GM21576 (cell line): ENCODE measurements around the gene ETNK1.

Source experiments
- ATAC-seq: cut with Tn5 transposase; IDR thresholded peaks from one replicate; pipeline ENCODE4 v1.9.1; 2021; ENCODE audit warnings: mild to moderate bottlenecking, moderate library complexity; ENCODE audit not compliant: unreplicated experiment

Gene ETNK1

DNA sequence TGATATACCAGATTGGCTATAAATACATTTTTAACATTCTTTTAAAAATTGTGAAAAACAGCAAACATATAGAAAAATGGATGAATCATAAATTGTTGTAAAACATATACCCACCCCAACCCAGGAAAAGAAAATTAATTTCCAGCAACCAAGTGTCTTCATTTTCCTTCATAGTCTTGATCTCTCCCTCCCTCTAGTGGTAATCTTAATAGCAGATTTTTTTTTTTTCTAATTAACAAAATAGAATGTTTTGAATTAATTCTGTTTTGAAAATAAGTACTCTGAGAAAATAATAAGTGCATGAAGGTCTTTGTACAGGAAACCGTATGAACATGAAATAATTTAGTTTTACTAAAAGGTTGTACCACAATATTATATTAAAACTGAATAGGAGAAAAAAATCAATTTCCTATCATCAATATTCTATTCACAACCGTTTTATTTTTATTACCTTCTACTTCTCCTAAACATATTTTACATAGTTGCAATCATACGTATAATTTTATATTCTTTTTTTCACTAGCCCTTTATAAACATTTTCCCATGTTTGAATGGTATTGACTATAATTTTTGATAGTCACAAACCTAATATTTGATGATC lies 7.0 kb downstream of the ETNK1 start:
- no peak for ATAC-seq

DNA sequence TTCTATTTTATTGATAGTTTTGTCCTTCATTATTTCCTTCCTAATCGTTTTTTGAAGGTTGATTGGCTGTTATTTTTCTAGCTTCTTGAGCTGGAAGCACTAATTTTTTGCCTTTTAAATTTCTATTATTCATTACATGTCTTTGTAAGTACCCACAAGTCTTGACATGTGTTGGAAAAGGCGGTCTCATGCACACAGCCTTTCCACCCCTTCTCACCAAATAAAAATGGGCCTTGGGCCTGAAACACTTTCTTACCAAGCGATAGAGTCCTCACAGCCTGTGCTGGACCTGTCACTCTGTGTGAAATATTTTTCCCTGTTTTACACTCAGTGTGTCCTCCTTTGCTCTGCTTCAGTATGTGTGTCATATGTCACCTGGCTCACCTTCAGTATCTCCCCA lies 9.9 kb downstream of the ETNK1 start:
- no peak for ATAC-seq

DNA sequence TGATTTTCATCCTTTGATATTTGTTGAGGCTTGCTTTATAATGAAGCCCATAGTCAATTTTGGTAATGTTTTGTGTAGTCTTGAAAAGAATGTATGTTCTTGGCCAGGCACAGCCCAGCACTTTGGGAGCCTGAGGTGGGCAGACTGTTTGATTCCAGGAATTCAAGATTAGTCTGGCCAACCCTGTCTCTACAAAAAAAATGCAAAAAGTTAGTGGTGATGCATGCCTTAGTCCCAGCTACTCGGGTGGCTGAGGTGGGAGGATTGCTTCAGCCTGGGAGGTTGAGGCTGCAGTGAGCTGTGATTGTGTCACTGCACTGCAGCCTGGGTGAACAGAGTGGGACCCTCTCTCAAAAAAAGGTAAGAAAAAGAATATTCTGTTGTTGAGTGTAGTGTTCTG lies 10.8 kb downstream of the ETNK1 start:
- no peak for ATAC-seq

DNA sequence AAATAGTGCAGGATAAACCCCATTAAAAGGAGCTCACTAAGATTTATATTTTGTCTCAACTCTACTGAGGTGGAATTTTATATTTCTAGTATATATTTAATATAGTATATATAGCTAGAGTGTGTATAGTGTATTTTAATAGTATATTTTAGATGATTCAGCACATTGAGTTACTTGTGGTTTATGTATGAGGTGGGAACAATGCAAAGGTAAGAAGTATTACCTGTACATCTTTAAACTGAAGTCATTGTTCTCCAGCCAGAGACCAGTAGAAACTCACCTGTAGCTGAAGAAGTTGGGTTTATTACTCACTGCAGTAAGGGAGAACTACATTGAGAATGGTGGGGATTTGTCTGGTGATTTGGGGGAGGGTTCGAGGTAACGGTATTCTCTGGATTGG lies 15.9 kb downstream of the ETNK1 start:
- ATAC-seq, result no peak

DNA sequence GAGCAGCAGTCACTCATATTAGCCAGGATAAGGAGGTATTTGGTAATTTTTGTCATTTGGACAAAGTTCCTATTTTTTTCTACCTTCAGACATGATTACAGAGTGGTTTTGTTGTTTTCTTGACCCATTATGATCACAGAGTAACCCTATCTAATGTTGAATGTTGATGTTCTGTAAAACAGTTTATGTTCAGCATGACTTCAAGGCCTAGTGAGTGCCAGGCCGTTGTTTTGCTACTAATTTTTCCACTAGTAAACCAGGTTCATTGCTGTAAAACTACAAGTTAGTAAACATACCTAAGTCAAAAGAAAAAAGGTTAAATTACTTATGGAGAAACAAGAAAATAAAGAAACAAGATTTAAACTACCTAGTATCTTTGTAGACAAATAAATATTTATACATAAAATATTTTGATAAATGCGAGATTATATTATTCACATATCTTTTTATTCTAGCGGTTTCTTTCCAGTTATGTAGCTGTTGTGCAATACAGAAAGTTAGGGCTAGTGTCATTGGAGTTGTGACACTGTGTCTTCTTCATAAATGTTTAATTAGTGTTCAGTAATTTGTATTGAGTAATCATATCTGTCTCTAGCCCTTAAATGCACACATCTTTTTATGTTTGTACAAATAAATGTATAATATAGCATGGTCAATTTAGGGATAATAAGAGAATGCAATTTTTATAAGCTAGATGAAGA lies 16.5 kb downstream of the ETNK1 start:
- ATAC-seq, result no peak

DNA sequence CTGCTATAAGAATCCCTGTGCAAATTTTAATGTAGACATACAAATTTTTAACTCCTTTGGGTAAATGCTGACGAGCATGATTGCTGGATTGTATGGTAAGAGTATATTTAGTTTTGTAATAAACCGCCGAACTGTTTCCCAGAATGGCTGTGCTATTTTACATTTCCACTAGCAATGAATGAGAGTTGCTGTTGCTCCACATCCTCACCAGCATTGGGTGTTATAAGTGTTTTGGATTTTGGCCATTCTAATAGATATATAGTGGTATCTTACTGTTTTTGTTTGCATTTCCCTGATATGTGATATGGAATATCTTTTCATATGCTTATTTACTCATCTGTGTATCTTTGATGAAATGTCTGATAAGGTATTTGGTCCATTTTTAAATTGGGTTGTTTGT lies 23.7 kb downstream of the ETNK1 start:
- ATAC-seq, result no peak

DNA sequence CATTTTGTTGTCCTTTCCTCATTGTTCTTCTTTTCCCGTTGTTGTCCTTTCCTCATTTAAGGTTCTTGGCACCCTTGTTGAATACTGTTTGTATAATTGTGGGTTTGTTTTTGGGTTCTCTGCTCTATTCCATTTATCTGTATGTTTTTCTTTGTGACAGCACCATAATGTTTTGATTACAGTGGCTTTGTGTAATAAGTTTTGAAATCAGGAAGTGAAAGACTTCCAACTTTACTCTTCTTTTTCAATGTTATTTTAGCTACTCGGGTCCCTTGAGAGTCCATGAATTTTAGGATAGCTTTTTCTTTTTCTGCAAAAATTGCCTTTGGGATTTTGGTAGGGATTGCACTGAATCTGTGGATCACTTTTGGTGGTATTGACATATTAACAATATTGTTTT lies 28.1 kb downstream of the ETNK1 start:
- ATAC-seq, result no peak

DNA sequence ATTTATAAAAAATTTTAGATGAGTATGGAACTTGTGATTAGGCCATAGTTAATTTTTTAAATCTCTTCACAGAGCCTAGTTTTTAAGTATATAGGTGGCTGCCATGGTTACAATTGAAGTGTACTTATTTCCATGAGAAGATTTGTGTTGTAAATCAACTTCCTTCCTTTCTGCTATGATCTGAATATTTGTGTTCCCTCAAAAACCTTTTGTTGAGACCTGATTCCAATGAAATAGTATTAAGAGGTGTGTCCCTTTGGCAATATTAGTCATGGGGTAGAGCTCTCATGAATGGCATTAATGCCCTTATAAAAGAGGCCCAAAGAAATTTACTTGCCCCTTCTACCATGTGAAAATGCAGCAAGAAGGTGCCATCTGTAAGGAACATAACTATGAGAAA lies 28.8 kb downstream of the ETNK1 start:
- ATAC-seq, result no peak

DNA sequence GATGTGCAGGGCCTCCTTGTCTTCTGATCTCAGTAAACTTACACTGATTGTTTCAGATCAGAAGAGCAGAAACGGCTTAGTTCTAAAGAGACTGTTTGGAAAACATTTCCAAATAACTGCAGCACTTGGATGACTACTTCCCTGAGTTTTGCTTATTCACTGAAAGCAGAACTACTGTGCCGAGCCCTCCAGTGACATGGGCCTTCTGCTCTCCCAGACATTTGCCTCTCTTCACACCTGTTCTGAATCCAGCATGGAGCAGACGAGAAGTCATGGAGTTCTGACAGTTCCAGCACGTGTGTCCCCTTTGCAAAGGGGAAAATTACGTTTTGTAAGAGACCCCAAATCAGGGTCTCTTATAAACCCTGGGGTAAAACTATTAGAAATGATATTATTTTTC lies 31.4 kb downstream of the ETNK1 start:
- ATAC-seq, result no peak

DNA sequence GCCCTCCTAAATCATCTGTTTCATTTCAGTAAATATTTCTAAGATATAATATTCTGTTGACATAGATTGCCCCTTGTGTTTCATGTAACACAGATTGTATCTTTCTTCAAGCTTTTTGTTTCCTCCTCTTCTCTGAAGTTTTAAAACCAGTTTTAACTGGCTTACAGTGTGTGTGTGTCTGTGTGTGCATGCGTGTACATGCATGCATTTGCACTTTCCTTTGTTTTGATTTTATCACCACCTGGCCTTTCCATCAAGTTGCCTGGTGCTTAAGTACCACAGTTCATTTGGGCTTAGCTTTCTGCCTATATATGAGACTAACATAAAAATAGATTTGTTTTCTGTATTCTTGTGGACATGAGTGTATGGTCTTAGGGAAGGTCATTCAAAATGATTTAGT lies 31.9 kb downstream of the ETNK1 start:
- no peak for ATAC-seq

DNA sequence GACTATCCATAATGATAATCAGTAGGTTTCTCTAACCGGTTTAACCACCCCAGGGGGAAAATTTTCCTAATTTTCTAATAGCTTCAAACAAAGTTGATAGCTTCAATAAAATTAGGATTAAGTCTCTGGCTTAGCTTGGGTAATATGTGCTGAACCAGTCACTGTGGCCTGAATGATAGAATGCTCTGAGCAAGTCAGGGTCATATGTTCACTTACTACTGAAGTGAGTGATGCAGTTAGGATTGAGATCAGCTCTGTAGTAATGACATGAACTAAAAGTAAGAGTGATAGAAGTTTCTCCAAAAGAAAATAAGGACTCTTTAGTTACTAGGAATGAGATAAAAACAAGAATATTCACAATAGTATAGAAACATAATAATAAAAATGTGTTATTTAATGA lies 32.6 kb downstream of the ETNK1 start:
- no peak for ATAC-seq

DNA sequence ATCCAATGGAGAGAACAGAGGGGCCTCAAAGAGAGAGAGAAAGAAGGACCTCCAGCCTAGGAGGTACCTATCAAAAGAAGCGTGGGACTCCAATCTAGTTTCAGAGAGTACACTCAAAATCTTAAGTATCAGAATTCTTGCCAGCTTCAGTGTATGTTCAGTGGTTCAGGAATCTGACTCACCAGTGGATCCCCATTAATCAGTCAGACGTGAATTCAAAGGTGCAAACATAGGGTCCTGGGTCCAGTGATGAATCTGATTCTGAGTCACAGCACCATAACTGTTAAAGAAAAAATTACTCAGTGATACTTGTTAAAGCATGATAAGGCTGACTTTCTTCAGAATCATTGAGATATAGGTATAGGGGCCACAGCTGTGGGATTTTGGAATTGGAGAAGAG lies 33.2 kb downstream of the ETNK1 start:
- ATAC-seq, result no peak

DNA sequence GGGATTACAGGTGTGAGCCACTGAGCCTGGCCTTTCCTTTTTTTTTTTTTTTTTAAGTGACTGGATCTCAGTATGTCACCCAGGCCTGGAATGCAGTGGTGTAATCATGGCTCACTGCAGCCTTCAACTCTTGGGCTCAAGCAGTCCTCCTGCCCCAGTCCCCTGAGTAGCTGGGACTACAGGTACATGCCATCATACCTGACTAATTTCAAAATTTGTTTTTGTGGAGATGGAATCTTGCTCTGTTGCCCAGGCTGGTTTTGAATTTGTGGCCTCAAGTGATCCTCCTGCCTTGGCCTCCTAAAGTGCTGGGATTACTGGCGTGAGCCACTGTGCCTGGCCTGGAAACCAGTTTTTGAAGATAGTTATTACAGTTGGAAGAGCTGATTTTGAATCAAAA lies 37.4 kb downstream of the ETNK1 start:
- ATAC-seq, result no peak

DNA sequence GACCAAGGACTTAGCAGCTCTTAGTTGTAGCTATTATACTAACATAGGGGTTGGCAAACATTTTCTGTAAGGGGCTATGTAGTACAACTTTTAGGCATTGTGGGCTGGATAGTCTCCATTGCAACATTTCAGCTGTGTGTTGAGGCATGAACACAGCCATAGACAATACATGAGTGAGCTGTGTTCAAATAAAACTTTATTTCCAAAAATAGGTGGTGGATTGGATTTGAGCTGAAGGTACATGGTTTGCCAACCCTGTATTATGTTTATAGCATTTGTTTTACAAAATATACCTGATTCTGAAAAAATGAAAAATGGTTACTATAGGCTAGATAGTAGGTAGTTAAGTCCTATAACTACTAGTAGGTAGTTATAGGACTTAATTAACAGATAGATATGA lies 40.5 kb downstream of the ETNK1 start:
- ATAC-seq, result no peak

DNA sequence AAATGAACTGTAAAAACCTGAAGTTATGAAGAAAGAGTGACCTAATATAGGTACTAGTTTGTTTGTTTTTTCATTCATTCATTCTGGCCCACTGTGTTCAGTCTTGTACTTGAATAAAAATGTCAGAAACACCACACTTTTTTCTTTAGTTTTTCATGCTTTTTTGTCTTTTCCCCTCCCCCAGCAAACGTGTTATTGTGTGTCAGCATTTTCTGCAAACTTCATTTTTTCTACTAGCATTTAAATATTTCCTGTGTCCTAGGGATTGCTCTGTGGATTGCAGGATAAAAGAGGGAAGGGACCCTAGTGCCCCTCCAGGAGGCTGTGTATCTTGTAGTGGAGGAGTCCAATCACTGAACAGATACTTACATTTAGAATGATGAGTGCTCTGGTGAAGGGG lies 42.2 kb downstream of the ETNK1 start:
- ATAC-seq, result no peak

DNA sequence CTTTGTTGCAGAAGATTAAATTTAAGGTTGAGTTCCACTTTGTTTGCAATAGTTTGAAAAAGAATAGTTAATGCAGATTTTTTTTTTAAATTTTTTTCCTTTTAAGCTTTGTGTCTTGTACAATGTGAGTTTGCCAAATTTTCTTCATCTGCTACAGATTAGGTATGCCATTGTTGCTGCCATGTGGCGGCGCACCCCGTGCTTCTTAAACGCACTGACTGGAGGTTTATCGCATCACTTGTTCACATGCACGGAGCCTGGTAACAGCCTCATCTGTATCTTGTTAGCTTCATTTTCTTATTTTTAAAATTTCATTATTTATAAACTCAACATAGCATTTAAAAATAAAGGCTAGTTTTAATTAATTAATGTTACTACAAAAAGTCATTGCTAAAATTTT lies 43.5 kb downstream of the ETNK1 start:
- no peak for ATAC-seq

DNA sequence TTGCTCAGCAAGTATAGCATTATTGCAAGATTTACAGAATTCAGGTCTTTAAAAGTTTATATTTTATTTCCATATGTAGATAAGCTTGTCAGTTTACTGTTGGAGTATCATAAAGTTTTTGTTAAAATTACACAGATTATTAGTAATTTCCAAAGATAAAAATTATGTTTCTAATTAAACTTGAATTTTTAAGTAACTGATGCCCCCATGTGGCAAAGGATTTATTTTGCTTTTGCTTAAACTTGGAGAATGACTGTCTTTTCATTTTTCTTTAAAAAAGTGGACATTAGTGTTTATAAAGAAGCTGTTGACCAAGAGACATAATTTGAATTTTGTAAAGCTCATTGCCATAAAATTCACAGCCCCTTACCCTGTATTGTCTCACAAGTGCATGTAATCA lies 45.8 kb downstream of the ETNK1 start:
- ATAC-seq, result no peak

DNA sequence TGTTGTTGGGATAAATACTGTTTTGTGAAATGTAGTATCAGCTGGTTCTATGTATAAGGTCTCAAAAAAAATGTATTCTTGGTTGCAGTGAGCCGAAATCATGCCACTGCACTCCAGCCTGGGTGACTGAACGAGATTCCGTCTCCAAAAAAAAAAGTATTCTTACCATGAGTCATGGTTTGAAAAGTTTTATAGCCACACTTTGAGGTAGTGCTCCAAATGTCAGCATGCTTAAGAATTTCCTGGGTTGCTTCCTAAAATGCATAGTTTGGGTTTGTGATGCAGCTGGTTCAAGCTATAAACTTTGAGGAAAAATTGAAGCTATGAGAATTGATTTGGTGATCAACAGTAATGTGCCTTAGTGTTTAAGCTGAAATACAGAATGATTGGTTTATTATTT lies 48.0 kb downstream of the ETNK1 start:
- no peak for ATAC-seq

DNA sequence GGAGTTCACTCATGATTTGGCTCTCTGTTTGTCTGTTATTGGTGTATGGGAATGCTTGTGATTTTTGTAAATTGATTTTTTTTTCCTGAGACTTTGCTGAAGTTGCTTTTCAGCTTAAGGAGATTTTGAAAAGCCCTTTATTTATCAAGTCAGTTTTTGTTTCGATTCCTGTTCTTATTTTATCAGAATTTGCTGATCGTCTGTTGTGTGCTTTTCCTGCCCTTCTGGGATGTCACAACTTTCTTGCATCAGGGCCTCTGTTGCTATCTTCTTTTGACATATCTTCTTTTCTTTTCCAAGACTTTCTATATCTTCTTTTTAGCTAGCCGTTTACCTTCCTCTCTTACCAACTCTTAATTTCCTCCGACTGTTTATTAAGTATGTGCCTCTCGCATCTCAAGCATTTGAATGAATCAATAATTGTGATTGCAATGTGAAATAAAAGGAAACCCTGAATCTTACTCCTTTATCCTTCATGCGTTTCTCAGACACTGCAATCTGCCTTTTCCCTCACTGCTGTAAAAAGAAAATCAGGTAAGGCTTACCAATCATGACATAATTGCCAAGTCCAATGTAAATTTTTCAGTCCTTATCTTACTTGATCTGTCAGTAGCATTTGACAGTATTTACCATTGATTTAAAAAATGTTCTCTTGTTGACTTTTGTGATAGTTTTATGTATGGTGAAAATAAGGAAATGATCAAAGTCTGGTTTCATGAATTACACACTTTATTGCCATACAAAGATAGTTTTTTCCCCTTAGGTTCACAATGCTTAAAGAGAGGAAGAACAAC lies 53.0 kb downstream of the ETNK1 start:
- ATAC-seq, result no peak

DNA sequence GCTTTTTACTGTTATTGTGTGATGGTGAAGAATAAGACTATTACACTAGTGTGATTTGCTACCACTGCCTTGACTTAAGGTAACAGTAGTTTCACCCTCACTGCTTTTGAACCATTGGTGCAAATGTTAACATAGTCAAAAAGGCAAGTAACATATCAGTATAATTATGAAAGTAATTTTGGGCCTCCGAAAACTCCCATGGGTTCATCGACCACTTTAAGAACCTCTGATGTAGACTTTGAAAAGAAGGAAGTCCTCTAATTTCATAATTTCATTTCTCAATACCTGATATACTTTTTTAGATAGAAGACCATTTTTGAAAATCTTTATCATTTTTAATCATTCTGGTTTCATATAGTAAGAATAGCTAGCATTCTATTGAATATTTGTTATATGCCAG lies 57.7 kb downstream of the ETNK1 start:
- peak; percentile 37 for ATAC-seq

DNA sequence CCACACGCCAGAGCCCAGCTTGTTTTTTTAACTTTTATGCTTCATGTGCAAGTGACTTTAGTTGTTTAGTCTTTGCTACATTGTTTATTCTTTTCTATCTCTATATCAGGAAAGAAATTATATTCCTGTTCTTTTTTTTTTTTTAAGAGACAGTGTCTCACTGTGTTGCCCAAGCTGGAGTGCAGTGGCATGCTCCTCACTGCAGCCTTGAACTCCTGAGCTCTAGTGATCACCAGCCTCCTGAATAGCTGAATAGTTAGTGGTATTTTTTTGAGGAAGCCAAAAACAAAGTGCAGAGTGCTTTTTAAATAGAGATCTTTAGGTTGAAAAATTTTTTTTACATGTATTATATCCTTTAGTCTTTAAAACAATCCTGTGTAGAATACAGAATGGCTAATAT lies 58.2 kb downstream of the ETNK1 start:
- no peak for ATAC-seq
